NT2/D1 (cell line): ENCODE data around the gene ACSL6.

Source experiments
- SUZ12 ChIP-seq: IDR thresholded peaks from 2 replicates; pipeline ENCODE4 v1.6.1; 2011; ENCODE audit not compliant: insufficient read length, insufficient read depth; ENCODE audit errors: extremely low read depth
- ZNF274 ChIP-seq: IDR thresholded peaks from 2 replicates; pipeline ENCODE4 v1.6.1; 2011; ENCODE audit warnings: mild to moderate bottlenecking, low read depth, low read length

DNA sequence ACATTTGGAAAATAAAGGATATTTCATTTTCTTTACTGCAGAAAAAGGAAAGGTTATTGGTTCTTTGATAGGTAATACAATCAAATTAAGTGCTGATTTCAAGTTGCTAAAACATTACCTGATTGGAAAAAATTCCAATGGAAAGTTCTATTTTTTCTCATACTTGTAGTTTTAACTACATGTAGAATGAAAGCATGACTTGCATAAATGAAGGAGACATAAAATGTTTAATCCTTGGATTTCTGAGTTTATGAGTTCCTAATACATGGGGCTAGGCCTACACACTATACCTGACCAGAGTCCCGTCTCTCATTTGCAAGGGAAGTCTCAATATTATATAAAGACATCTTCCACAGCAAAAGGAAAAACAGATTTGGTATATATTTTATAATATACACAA lies 60.8 kb downstream of the ACSL6 start:
- TF ChIP-seq SUZ12 (no peak), ZNF274 (no peak)
